ENCODE data around the gene SGCA.

The SGCA gene

GRCh38 chr17:50149417-50150353 is 16.1 kb upstream of the SGCA start:
- DNase-seq = no peak

- DNase-seq = no peak
These were observed 15.3 kb upstream of the SGCA start, which contains the start of gene PPP1R9B for GRCh38 chr17:50150354-50151040. TSS of gene PPP1R9B (minus strand) at chr17:50150677. CDS start at chr17:50150513, 164 bp downstream.

GRCh38 chr17:50151041-50151936 is 14.5 kb upstream of the SGCA start:
- peak; percentile 82 to 83 for DNase-seq

- no peak for DNase-seq
These were observed 13.8 kb upstream of the SGCA start for GRCh38 chr17:50151937-50152547.

- DNase-seq = no peak
These were observed 13.1 kb upstream of the SGCA start for GRCh38 chr17:50152736-50153135.

GRCh38 chr17:50153650-50154575 is 11.9 kb upstream of the SGCA start:
- no peak for DNase-seq

- no peak for DNase-seq
These were observed 11.2 kb upstream of the SGCA start for GRCh38 chr17:50154604-50155003.

GRCh38 chr17:50155115-50155819 is 10.5 kb upstream of the SGCA start:
- no peak for DNase-seq

- DNase-seq = no peak
These were observed 7.9 kb upstream of the SGCA start for GRCh38 chr17:50157891-50158290.

DNA sequence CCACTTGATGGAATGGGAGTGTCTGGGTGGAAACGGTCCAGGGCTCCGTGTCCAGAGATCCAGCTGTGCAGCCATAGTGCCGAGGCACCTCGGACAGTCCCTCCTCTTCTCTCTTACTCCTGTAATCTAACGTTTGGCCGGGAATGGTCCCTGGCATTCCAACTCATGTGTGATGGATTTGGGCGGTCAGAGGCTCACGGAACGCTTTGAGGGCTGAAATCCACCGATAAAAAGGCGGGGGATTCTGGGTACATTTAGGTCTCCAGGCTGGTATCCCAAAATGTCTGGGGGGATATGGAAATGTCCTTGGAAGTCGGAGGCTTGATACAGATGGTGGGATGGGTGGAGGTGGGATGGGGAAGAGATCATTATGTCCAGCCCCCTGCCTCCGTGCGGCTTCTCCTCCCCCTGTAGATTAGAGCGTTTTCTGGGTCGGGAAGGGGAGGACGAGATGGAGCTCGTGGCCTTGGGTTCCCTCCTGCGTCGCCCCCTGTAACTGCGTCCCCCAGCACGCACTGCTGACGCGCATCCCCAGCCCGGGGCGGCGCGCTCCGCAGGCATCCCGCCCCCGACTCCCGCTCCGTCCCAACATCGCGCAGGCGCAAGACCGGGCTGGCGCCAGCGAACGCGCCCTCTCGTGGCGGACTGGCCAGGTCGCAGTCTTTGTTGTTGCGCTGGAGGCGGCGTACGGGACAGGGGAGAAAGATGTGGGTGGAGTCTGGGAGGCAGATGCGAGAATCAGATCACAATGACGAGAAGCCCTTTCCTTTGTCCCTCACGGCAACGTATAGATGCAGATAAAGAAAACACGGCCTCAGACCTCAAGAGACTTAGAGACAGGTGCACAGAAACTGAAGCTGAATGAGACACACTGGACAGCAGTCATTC is 4.5 kb upstream of the SGCA start:
- DNase-seq = peak; percentile 94 to 98

- no peak for DNase-seq
These were observed 3.9 kb upstream of the SGCA start for GRCh38 chr17:50161911-50162288.

DNA sequence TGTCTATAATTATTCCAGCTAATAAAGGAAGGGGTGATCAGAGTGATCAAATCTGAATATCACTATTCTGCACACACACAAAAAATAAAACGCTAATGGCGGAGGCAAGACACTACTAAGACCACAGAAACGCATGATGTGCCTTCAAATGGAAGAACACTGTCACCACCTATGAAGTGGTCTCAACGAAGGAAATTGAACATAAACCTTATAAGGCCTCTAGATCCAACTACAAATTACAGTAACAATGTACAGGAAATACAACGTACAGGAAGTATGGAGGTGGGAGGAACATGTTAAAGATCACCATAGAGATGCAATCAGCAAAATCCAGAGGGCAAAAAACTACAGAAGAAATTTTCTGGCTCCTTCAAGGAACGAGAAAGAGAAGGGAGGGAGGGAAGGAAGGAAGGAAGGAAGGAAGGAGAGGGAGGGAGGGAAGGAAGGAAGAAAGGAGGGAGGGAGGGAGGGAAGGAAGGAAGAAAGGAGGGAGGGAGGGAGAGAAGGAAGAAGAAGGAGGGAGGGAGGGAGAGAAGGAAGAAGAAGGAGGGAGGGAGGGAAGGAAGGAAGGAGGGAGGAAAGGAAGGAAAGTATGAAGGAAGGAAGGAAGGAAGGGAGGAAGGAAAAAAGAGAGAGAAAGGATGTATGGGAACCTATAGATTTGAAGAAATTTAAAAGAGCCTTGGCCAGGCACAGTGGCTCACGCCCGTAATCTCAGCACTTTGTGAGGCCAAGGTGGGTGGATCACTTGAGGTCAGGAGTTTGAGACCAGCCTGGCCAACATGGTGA is 3.1 kb upstream of the SGCA start:
- no peak for DNase-seq

DNA sequence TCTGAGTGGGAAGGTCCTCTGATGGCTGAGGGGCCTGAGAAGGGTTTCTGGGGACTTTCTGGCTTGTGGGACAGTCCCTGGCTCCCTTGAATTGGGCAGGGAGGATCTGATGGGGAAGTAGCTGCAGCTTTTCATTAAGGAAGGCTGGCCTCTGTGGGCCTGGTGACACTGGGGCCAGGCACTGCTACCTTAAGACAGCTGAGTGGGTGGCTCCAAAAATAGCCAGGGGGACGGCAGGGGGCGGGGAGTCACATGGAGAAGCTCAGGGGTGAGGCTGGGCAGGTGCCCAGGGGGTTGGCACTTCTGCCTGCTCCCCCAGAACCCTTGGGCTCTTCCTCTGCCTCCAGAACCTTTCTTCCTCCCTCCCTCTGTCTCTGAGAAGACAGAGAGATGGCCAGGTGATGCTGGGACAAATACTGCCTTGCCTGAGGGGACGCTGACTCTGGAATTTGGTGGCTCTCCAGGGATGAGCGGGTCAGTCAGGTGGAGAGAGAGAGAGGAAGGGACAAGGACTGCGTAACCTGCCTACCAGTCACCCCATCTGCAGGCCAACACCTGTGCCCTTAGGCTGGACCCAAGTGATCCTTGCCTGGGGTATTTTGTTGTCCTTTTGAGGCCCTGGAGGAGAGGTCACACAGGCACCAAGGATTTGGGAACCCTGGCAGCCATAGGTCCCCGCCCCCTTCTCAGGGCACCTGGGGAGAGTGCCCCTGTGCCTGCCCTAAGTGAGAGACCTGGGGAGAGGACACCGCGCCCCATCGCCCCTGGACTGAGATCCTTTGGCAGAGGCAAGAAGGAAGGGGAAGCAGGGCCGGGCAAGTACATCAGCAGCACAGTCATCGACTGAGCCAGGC is 1.7 kb upstream of the SGCA start:
- no peak for DNase-seq

- DNase-seq = no peak
These were observed 1.2 kb upstream of the SGCA start for GRCh38 chr17:50164697-50164988.

DNA sequence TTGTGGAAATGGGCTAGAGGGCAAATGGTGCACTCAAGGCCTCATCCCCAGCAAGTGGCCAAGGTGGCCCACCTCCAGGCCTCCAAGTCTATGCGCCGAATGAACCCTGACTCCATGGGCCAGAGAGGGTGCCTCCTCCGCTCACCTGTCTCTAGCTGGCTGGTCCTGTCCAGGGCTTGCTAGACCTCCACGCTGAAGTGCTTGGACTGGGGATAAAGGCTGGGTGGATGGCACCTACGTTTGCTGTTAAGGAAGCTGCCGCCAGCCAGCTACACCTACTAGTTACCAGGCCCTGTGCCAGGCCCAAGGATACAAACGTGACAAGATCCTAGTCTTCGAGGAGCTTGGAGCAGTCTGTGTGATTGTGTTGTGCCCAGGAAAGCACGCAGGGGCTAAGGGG is 739 bp upstream of the SGCA start:
- no peak for DNase-seq

GRCh38 chr17:50165466-50165865 is 339 bp upstream of the SGCA start:
- DNase-seq = no peak

GRCh38 chr17:50166518-50167181 is 845 bp downstream of the SGCA start:
- no peak for DNase-seq

- no peak for DNase-seq
These were observed 1.6 kb downstream of the SGCA start for GRCh38 chr17:50167371-50167770.
